Measurements from ENCODE around the gene RMRP. TPM values are rescaled to one million over a fixed set of nuclear protein-coding genes. Genes with fewer than 3 reads are reported as not detected.

The RMRP gene
- total RNA-seq, 4 donors from 2014 or later, result 115 to 715 (median 367) TPM

DNA sequence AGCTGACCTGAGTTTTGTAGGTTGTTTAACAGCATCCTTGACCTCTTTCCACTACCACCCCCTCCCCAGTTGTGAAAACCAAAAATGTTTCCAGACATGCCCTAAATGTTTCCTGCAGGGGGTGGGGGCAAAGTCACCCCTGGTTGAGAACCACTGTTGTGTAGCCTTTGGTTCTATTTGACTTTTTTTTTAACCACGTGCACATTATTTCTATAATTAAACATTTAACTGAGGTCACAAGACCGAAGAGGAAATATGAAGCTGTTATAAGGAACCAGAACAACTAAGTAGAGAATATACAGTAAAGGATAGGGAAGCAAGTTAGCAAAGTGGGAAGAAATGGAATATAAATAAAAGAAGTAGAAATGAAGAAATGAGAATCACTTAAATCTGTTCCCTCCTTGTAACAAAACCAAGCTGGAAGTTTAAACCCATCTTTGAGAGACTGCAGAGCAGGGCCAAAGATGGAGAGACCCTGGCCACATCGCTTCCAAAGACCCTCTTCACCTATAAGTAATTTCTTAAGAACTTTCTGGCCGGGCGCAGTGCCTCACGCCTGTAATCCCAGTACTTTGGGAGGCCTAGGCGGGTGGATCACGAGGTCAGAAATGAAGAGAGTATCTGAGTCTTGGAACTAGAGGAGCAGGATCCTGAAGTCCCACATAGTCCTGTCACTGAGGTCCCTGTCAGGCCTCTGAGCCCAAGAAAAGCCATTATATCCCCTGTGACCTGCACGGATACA lies 21.5 kb downstream of the RMRP start:
- Histone ChIP-seq H3K36me3 (no peaks in the 10 kb centered on the region), H3K4me3 (no peak overlapping the region), H3K9me3 (no peaks in the 10 kb centered on the region), H3K4me1 (no peaks in the 10 kb centered on the region), H3K27ac (no peak overlapping the region), H3K27me3 (no peaks in the 10 kb centered on the region)
- DNase-seq (no peak), ATAC-seq (no peak)
- in situ Hi-C loops (cut with MboI; ENCODE audit: low sequenced_read_pairs in 4 of 4), result no loop called here
- no peak for TF ChIP-seq POLR2A (IDR thresholded peaks at IDR 0.05)
- TF ChIP-seq, protein P1, sequence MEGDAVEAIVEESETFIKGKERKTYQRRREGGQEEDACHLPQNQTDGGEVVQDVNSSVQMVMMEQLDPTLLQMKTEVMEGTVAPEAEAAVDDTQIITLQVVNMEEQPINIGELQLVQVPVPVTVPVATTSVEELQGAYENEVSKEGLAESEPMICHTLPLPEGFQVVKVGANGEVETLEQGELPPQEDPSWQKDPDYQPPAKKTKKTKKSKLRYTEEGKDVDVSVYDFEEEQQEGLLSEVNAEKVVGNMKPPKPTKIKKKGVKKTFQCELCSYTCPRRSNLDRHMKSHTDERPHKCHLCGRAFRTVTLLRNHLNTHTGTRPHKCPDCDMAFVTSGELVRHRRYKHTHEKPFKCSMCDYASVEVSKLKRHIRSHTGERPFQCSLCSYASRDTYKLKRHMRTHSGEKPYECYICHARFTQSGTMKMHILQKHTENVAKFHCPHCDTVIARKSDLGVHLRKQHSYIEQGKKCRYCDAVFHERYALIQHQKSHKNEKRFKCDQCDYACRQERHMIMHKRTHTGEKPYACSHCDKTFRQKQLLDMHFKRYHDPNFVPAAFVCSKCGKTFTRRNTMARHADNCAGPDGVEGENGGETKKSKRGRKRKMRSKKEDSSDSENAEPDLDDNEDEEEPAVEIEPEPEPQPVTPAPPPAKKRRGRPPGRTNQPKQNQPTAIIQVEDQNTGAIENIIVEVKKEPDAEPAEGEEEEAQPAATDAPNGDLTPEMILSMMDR (IDR thresholded peaks at IDR 0.05 in 4 of 5, conservative IDR thresholded peaks at IDR 0.05 in 1 of 5), result no peak
- intact Hi-C loops (cut with DNase I; ENCODE audit: low total_unique reads), result no loop called here

DNA sequence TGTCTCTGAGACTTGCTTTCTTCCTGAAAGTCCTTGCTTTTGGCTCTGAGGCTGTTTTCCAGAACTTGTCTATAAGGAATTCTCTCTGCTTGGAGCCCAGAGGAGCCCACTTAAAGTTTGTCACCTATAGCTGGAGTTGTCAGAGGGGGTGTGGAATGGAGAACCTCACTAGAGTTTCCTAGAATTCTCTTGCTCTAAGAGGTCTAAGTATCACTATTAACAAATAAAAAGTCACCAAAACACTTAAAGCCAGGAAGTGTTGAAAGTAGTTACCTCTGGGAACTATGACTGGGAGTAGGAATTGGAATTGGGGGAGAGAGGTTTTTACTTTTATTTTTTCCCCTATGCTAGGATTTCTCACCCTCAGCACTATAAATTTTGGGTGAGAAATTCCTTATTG lies 22.1 kb downstream of the RMRP start:
- in situ Hi-C loops (cut with MboI; ENCODE audit: low sequenced_read_pairs in 4 of 4), result no loop called here
- no peak for ATAC-seq
- no peaks in the 10 kb centered on the region for H3K27me3 ChIP-seq
- no peaks in the 10 kb centered on the region for H3K9me3 ChIP-seq
- H3K36me3 ChIP-seq, result no peaks in the 10 kb centered on the region
- no peak overlapping the region for H3K27ac ChIP-seq
- no peaks in the 10 kb centered on the region for H3K4me1 ChIP-seq
- no peak for DNase-seq
- TF ChIP-seq, protein P1 (IDR thresholded peaks at IDR 0.05 in 4 of 5, conservative IDR thresholded peaks at IDR 0.05 in 1 of 5), result no peak
- no peak for TF ChIP-seq POLR2A (IDR thresholded peaks at IDR 0.05)
- intact Hi-C loops (cut with DNase I; ENCODE audit: low total_unique reads), result no loop called here
- H3K4me3 ChIP-seq, result no peak overlapping the region

DNA sequence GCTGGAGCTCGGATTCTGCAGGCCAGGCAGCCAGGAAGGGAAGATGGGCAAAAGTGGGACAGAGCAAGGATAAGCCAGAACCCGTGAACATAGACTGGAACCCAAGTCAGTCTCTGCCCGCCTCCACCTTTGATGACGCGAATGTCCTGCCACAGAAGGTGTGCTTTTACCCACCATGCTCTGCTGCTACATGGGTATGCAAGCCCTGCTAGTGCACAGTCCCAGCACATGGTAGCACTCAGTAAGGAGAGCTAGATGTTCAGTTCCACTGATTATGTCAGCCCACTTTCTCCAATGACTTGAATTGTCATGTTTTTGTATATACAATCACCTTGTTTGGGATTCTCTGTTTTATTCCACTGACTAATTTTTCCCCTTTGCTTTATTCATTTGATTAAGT lies 28.2 kb downstream of the RMRP start:
- no peaks in the 10 kb centered on the region for H3K9me3 ChIP-seq
- ATAC-seq (no peak), DNase-seq (no peak)
- H3K4me1 ChIP-seq, result no peaks in the 10 kb centered on the region
- H3K27me3 ChIP-seq, result no peaks in the 10 kb centered on the region
- no peak overlapping the region for H3K4me3 ChIP-seq
- H3K27ac ChIP-seq, result no peak overlapping the region
- TF ChIP-seq POLR2A (IDR thresholded peaks at IDR 0.05), result no peak
- TF ChIP-seq, protein P1 (IDR thresholded peaks at IDR 0.05 in 4 of 5, conservative IDR thresholded peaks at IDR 0.05 in 1 of 5), result no peak
- no peaks in the 10 kb centered on the region for H3K36me3 ChIP-seq
- in situ Hi-C loops (cut with MboI; ENCODE audit: low sequenced_read_pairs in 4 of 4) (no loop called here), intact Hi-C loops (cut with DNase I; ENCODE audit: low total_unique reads) (no loop called here)

DNA sequence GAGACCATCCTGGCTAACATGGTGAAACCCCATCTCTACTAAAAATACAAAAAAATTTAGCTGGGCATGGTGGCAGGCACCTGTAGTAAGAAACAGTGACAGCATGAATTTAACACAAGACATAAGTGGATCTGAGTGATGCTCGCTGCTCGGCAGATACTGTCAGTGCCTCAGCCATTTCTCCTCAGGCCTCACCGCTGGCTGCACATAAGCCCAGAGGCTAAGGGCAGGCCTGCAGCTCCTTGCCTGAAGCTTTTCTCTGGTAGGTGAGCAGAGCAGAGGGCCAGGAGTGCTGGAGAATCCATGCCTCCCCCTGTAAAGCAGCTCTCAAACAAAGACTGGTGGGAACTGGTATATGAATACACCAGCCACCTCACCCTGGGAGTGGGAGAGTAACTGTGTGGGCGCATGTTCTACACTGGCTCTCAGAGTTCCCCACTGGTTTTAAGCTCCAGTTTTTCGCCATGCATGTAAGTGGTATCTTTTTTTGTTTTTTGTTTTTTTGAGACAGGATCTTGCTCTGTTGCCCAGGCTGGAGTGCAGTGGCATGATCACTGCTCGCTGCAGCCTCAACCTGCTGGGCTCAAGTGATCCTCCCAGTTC lies 29.3 kb downstream of the RMRP start:
- intact Hi-C loops (cut with DNase I; ENCODE audit: low total_unique reads), result no loop called here
- TF ChIP-seq POLR2A (IDR thresholded peaks at IDR 0.05), result no peak
- TF ChIP-seq, protein P1 (IDR thresholded peaks at IDR 0.05 in 4 of 5, conservative IDR thresholded peaks at IDR 0.05 in 1 of 5), result no peak
- H3K4me1 ChIP-seq, result no peaks in the 10 kb centered on the region
- in situ Hi-C loops (cut with MboI; ENCODE audit: low sequenced_read_pairs in 4 of 4), result no loop called here
- ATAC-seq (no peak), DNase-seq (no peak)
- H3K27ac ChIP-seq, result no peak overlapping the region
- no peak overlapping the region for H3K4me3 ChIP-seq
- H3K9me3 ChIP-seq, result no peaks in the 10 kb centered on the region
- no peaks in the 10 kb centered on the region for H3K27me3 ChIP-seq
- H3K36me3 ChIP-seq, result no peaks in the 10 kb centered on the region
